KMS-11 (cell line): Measurements from ENCODE around the gene PPP2R5A.
"Not testable (repeated sequence)": the region's sequence is repeated elsewhere in the genome, so short reads cannot be mapped to it uniquely, and the experiment has no call there.

Source experiments
- H2AFZ ChIP-seq: fragments of 200-600 bp; sonication (generic); 2 replicates; pipeline ENCODE4 v1.6.1; 2016; ENCODE audit warnings: antibody characterized with exemption, mixed run types, low read depth
- H3K27ac ChIP-seq: fragments of 200-600 bp; sonication (generic); 2 replicates; pipeline ENCODE4 v1.6.1; 2016; ENCODE audit warnings: mild to moderate bottlenecking, mixed run types
- H3K27me3 ChIP-seq: fragments of 200-600 bp; sonication (generic); 2 replicates; pipeline ENCODE4 v1.6.1; 2017; ENCODE audit warnings: mild to moderate bottlenecking, low read depth, mixed run types, moderate library complexity; ENCODE audit not compliant: insufficient read depth
- H3K36me3 ChIP-seq: fragments of 200-600 bp; sonication (generic); 2 replicates; pipeline ENCODE4 v1.6.1; 2017; ENCODE audit warnings: mild to moderate bottlenecking, mixed run types; ENCODE audit not compliant: insufficient read depth
- H3K4me1 ChIP-seq: fragments of 200-600 bp; sonication (generic); 2 replicates; pipeline ENCODE4 v1.6.1; 2016; ENCODE audit warnings: mild to moderate bottlenecking, low read depth, mixed run types; ENCODE audit not compliant: poor library complexity, severe bottlenecking
- H3K4me2 ChIP-seq: fragments of 200-600 bp; sonication (generic); 2 replicates; pipeline ENCODE4 v1.7.0; 2016; ENCODE audit warnings: mild to moderate bottlenecking, mixed run types
- H3K4me3 ChIP-seq: fragments of 200-600 bp; sonication (generic); IDR thresholded peaks from 2 replicates; pipeline ENCODE4 v1.6.1; 2017; ENCODE audit warnings: low read depth, low read length, mixed read lengths; ENCODE audit not compliant: insufficient read depth
- H3K79me2 ChIP-seq: fragments of 200-600 bp; sonication (generic); 2 replicates; pipeline ENCODE4 v1.6.1; 2016; ENCODE audit warnings: low read depth, mixed run types; ENCODE audit not compliant: insufficient read depth
- H3K9ac ChIP-seq: fragments of 200-600 bp; sonication (generic); 2 replicates; pipeline ENCODE4 v1.6.1; 2016; ENCODE audit warnings: mild to moderate bottlenecking, mixed run types
- H4K20me1 ChIP-seq: fragments of 200-600 bp; sonication (generic); 2 replicates; pipeline ENCODE4 v1.6.1; 2016; ENCODE audit warnings: mild to moderate bottlenecking, mixed run types; ENCODE audit not compliant: insufficient read depth
- CTCF ChIP-seq: fragments of 200-600 bp; sonication (generic); conservative IDR thresholded peaks from 2 replicates; pipeline ENCODE4 v1.6.1; 2017; ENCODE audit warnings: low read depth, mild to moderate bottlenecking, antibody characterized with exemption, low read length, moderate library complexity, mixed read lengths

PPP2R5A gene

GRCh38 chr1:212285685-212286555 is 710 bp downstream of the PPP2R5A start:
- H2AFZ ChIP-seq: peak overlapping the region; percentile 76

GRCh38 chr1:212286556-212287131 is 1.4 kb downstream of the PPP2R5A start:
- H3K4me1 ChIP-seq: peaks cover 53% of the 10 kb centered on the region
- peak overlapping the region; percentile 87 for H3K27ac ChIP-seq
- no peaks in the 10 kb centered on the region for H3K36me3 ChIP-seq
- H3K27me3 ChIP-seq: no peaks in the 10 kb centered on the region
- H3K9ac ChIP-seq: peak overlapping the region; percentile 83
- H3K4me2 ChIP-seq: peak overlapping the region; percentile 86
- peaks cover 1% of the 10 kb centered on the region; the same call in 1 of the 2 replicates for H4K20me1 ChIP-seq
- H3K4me3 ChIP-seq: peak overlapping the region; percentile 95
- no peak for TF ChIP-seq CTCF
- H3K79me2 ChIP-seq: peaks cover 50% of the 10 kb centered on the region
- H2AFZ ChIP-seq: peak overlapping the region; percentile 76

More at GRCh38 chr1:212285685-212286555, 710 bp downstream of the PPP2R5A start:
- Histone ChIP-seq H3K27ac (peak overlapping the region; percentile 87), H3K4me1 (peaks cover 46% of the 10 kb centered on the region), H3K79me2 (peaks cover 46% of the 10 kb centered on the region), H3K4me3 (peak overlapping the region; percentile 95), H3K36me3 (no peaks in the 10 kb centered on the region), H3K4me2 (peak overlapping the region; percentile 86), H4K20me1 (no peaks in the 10 kb centered on the region), H3K27me3 (no peaks in the 10 kb centered on the region), H3K9ac (peak overlapping the region; percentile 83)
- no peak for TF ChIP-seq CTCF

- peaks cover 57% of the 10 kb centered on the region for H3K79me2 ChIP-seq
- peaks cover 60% of the 10 kb centered on the region for H3K4me1 ChIP-seq
- H3K27ac ChIP-seq: peak overlapping the region; percentile 87; the same call in 1 of the 2 replicates
- no peak for TF ChIP-seq CTCF
- no peaks in the 10 kb centered on the region for H3K27me3 ChIP-seq
- no peaks in the 10 kb centered on the region for H3K36me3 ChIP-seq
- H4K20me1 ChIP-seq: peaks cover 7% of the 10 kb centered on the region
- peak overlapping the region; percentile 83; the same call in 1 of the 2 replicates for H3K9ac ChIP-seq
- H2AFZ ChIP-seq: peak overlapping the region; percentile 76; the same call in 1 of the 2 replicates
- H3K4me3 ChIP-seq: peak overlapping the region; percentile 95
- peak overlapping the region; percentile 86 for H3K4me2 ChIP-seq
Observed at GRCh38 chr1:212287261-212287895, 2.2 kb downstream of the PPP2R5A start.

- H3K27me3 ChIP-seq, H2AFZ ChIP-seq, H3K9ac ChIP-seq, H3K27ac ChIP-seq, H3K4me3 ChIP-seq, H4K20me1 ChIP-seq, H3K36me3 ChIP-seq: not testable (repeated sequence)
- peak overlapping the region; percentile 86 for H3K4me2 ChIP-seq
- peaks cover 63% of the 10 kb centered on the region for H3K79me2 ChIP-seq
- peaks cover 66% of the 10 kb centered on the region for H3K4me1 ChIP-seq
Observed at GRCh38 chr1:212287995-212288394, 2.8 kb downstream of the PPP2R5A start.
